Measurements from ENCODE around the gene NBEA.
"Not testable (repeated sequence)": the region's sequence is repeated elsewhere in the genome, so short reads cannot be mapped to it uniquely, and the experiment has no call there.

NBEA gene

DNA sequence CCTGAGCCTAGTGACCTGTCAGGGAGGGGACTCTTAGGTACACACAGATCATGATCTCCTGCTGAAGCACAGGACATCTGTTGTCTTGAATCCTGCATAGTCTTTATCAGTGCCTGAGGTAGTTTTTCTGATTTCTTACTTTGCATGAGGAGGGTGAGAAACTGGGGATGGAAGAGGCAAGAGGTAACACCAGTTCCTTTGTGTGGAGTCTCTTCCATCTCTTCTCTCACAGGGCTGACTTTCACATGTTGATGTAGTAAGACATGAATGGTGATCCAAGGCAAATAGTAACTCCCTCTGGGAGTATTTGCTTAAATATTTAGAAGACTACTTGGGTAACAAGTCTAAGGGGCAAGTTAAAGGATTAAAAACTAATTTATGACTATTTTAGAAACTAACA lies 9.5 kb downstream of the NBEA start:
- no peak for DNase-seq

- no peak for DNase-seq
Measured at GRCh38 chr13:34959489-34959888, 17.4 kb downstream of the NBEA start.

GRCh38 chr13:34964558-34964957 lies 22.5 kb downstream of the NBEA start:
- DNase-seq, result no peak

DNA sequence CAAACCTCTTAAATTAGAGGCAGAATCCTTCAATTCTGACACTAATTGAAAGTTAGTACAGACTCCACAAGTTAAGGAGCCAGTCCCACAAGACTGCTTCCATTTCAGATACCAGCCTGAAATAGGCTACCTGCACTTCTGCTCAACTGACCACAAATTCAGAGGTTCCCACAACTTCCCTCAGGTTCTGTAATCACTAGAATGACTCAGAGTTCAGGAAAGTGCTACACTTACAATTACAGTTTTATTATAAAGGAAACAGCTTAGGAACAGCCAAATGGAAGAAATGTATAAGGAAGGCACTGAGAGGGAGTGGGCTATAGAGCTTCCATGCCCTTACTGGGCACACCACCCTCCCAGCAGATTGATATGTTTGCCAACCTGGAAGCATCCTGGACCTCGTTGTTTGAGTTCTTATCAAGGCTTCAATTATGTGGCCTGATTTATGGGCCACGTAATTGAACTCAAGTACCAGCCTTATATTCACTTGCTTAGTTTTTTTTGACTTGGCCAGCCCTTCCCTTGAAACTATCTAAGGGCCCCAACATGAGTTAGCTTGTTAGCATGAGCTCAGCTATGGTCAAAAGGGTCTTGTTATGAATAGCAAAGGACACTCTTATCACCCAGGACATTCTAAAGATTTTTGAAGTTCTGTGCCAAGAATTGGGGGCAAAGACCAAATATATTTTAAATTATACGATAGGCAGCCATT lies 25.9 kb downstream of the NBEA start:
- peak; percentile 41 to 50 for DNase-seq

GRCh38 chr13:34969539-34969938 lies 27.5 kb downstream of the NBEA start:
- not testable (repeated sequence) for DNase-seq

DNA sequence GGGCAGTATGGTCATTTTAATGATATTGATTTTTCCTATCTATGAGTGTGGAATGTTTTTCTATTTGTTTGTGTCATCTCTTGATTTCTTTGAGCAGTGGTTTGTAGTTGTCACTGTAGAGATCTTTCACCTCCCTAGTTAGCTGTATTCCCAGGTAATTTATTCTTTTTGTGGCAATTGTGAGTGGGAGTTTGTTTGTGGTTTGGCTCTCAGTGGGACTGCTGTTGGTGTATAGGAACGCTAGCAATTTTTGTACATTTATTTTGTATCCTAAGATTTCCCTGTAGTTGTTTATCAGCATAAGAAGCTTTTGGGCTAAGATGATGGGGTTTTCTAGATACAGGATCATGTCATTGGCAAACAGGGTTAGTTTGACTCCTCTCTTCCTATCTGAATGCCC lies 28.9 kb downstream of the NBEA start:
- DNase-seq, result no peak

DNA sequence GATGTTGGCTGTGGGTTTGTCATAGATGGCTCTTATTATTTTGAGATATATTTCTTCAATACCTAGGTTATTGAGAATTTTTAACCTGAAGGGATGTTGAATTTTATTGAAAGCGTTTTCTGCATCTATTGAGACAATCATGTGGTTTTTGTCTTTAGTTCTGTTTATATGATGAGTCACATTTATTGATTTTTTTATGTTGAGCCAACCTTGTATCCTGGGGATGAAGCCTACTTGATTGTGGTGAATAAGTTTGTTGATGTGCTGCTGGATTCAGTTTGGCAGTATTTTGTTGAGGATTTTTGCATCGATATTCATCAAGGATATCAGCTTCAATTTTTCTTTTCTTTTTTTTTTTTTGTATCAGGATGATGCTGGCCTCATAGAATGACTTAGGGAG lies 29.4 kb downstream of the NBEA start:
- DNase-seq, result no peak

DNA sequence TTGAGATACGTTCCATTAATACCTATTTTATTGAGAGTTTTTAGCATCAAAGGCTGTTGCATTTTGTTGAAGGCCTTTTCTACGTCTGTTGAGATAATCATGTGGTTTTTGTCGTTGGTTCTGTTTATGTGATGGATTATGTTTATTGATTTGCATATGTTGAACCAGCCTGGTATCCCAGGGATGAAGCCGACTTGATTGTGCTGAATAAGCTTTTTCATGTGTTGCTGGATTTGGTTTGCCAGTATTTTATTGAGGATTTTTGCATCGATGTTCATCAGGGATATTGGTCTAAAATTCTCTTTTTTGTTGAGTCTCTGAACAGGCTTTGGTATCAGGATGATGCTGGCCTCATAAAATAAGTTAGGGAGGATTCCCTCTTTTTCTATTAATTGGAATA lies 43.1 kb downstream of the NBEA start:
- not testable (repeated sequence) for DNase-seq

GRCh38 chr13:34988330-34988791 lies 46.3 kb downstream of the NBEA start:
- DNase-seq, result no peak

DNA sequence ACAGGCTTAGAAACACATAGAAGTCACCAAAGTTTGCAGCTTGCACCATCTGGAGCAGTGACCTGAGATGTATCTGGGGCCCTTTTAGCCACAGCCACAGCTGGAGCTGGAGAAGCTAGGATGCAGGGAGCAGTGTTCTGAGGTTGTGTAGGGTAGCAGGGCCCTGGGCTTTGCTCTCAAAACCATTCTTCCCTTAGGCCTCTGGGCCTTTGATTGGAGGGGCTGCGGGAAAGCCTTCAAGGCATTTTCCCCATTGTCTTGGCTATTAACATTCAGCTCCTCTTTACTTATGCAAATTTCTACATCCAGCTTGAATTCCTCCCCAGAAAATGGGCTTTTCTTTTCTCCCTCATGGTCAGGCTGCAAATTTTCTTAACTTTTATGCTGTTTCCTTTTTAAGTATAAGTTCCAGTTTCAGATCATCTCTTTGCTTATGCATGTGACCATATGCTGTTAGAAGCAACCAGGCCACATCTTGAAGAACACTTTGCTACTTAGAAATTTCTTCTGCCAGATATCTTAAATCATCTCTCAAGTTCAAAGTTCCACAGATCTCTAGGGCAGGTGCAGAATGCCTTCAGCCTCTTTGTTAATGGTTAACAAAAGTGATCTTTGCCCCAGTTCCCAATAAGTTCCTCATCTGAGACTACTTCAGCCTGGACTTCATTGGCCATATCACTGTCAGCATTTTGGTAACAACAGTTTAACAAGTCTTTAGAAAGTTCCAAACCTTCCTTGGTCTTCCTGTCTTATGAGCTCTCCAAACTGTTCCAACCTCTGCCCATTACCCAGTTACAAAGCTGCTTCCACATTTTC lies 48.5 kb downstream of the NBEA start:
- DNase-seq, result no peak

GRCh38 chr13:34993470-34993869 lies 51.4 kb downstream of the NBEA start:
- DNase-seq, result no peak

DNA sequence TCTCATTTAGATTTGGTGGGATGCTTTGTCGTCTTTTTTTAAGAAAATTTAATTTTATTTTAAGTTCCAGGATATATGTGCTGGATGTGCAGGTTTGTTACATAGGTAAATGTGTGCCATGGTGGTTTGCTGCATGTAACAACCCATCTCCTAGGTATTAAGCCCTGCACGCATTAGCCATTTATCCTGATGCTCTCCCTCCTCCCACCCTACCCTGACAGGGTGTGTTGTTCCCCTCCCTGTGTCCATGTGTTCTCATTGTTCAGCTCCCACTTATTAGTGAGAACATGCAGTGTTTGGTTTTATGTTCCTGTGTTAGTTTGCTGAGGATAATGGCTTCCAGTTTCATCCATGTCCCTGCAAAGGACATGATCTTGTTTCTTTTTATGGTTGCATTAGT lies 61.7 kb downstream of the NBEA start:
- DNase-seq, result not testable (repeated sequence)

DNA sequence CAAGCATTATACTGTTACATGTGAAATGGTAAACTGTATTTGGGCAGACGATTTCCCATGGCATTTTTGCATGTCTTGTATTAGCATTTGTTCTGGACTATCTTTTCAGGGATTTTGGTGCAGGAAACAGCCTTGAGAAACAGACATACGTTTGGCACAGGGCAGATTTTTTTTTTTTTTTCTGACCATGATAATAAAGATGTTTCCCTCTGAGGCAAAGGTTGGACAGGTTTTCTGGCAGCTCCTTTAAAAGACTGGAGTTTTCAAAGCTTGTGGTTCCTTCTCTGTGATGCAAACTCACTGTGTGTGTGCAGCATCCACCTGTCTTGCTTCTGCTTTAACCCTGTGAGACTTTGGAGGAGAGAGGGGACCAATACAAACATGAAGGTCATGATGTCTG lies 63.0 kb downstream of the NBEA start:
- no peak for DNase-seq

DNA sequence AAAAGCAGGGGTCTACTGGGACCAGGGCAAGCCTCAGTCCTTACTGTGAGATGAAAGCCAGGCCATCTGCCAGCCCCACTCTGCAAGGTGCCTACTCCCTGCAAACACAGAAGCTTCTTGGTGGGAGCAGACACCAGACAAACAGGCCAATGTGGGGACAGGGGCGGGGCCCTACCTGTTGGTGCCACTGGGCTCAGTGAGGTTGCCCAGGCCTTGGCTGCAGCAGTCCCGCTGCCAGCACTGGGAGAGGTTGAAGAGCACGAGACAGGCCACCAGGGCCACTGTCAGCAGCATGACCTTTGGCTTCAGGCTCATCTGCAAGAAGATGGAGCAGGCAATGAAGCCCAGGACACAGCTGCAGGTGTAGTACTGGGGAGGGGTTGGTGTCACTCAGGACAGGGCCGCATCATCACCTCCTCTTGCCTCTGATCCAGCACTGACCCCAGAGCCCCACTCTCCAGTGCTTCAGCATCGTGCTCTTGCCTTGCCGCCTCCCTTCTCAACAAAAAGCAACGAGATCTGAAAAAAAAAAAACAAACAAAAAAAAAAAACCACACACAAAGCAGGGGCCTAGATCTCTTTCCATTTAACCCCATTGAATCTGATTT lies 72.6 kb downstream of the NBEA start:
- DNase-seq, result no peak

GRCh38 chr13:35016362-35017112 lies 74.5 kb downstream of the NBEA start:
- no peak for DNase-seq

DNA sequence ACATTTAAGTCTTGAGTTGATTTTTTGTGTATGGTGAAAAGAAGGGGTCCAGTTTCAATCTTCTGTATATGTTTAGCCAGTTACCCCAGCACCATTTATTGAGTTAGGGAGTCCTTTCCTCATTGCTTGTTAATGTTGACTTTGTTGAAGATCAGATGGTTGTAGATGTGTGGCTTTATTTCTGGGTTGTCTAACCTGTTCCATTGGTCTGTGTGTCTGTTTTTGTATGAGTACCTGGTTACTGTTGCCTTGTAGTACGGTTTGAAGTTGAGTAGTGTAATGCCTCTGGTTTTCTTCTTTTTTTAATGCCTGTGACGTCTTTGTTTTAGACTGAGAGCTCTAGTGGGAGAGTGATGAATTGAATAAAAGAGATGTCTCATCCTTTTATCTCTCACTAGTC lies 83.2 kb downstream of the NBEA start:
- DNase-seq, result no peak

DNA sequence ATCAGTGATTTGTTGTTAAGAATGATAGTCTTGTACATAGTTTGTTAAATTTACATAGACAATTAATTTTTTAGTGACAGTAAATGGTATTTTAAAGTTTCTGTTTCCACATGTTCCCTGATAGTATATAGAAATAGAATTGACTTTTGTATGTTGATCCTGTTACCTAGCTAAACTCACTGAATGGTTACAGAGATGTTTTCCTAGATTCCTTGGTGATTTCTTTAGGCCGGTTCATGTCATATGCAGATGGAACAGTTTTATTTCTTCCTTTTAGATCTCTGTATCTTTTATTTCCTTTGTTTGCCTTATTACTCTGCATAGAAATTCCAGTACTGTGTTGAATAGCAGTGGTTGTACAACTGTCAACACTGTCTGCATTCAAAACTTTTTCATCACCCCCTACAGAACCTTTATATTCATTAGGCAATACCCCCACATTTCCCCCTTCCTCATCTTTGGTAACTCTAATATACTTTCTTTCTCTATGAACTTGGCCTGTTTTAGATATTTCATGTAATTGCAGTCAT lies 86.3 kb downstream of the NBEA start:
- DNase-seq, result no peak

DNA sequence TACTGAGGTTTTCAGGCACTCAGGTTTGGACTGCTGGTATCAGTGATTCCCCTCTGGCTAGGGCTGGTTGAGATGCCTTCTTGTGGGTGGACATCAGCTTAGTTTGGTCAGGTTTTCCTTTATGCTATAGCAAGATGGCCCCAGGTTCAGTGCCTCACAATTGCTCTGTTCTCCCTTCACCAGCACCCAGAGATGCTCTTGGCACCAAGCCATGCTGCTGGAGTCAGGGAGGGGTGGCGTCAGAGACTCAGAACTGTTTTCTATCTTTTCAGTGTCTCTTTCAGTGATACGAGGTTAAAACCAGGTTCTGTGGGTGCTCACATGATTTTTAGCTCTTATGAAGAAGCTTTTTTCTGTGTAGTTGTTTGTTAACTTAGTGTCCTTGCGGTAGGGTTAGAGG lies 96.9 kb downstream of the NBEA start:
- no peak for DNase-seq

DNA sequence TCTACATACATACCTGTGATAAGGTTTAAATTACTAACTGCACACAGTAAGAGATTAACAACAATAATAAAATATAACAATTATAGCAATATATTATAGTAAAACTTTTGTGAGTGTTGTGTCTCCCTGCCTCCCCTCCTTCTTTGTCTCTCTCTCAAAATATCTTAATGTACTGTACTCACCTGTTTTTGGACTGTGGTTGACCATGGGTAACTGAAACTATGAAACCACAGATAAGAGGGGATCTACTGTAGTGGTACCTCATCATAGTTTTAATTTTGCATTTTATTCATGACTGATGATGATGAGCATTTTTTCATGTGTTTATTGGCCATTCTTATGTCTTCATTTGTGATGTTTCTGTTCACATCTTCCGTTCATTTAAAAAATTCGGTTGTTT lies 104.5 kb downstream of the NBEA start:
- no peak for DNase-seq

DNA sequence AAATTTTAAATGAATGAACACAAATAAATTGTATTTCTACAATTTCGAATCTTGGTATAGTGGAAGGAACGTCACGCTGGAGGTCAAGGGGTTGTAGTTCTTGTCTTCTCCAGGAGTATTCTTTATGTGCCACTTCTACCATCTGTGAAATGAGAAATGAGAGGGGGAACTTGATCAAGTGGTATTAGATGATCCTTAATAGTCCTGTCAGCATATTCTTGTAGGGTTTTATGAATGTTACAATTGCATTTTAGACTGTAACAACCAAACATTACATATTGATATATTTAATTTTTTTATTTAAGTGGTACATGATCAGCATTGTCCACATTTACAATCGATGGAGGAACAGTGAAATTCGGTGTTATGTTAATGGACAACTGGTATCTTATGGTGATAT lies 113.6 kb downstream of the NBEA start:
- no peak for DNase-seq

- no peak for DNase-seq
Measured at GRCh38 chr13:35057858-35058257, 115.8 kb downstream of the NBEA start.

- DNase-seq, result not testable (repeated sequence)
Measured at GRCh38 chr13:35058585-35058984, 116.5 kb downstream of the NBEA start.

- DNase-seq, result no peak
Measured at GRCh38 chr13:35086667-35087066, 144.6 kb downstream of the NBEA start.

All from SHP77 (cell line).